ENCODE data around the gene FCHO2. TPM values are rescaled to one million over a fixed set of nuclear protein-coding genes. Genes with fewer than 3 reads are reported as not detected.

Gene FCHO2
- total RNA-seq, 1 experiment from 2014 or later, result 5.8 TPM

DNA sequence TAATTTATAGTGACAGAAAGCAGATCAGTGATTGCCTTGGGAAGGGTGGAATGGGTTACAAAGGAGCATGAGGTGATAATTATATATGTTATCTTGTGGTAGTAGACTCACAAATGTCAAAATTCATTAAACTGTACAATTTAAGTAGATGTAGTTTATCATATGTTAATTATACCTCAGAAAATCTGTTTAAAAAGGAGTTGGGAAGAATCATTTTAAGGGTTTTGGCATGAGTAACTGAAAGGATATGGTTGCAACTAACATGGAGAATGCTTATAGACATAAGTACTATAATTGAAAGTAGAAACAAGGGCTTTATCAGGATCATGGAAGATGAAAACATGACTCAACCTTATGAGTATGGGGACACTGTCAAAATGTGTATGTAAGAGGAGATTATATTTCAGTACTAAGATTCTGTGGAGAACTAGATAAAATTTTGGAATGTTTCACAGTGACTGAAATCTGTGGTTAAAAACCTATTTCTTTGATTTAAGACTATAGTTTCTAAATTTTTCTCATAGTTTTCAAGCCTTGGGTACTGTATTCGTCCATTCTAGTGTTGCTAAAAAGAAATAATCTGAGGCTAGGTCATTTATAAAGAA, 73.3 kb downstream of the FCHO2 start:
- no peaks in the 10 kb centered on the region for H3K27me3 ChIP-seq (ENCODE audit: insufficient read depth, low read length)
- no peaks in the 10 kb centered on the region for H3K79me2 ChIP-seq (ENCODE audit: insufficient read depth, low read length)
- H3K27ac ChIP-seq (ENCODE audit: insufficient read length, low read depth, low read length), result no peak overlapping the region
- no peak overlapping the region for H2BK120ac ChIP-seq (ENCODE audit: low read depth, low read length, poor library complexity, severe bottlenecking)
- H2BK20ac ChIP-seq (ENCODE audit: low read depth, low read length, poor library complexity, severe bottlenecking), result no peak overlapping the region
- H3T11ph ChIP-seq (ENCODE audit: low read length), result no peak overlapping the region
- H2AK5ac ChIP-seq (ENCODE audit: insufficient read length, low read length), result no peak overlapping the region
- no peak overlapping the region for H3K4me3 Mint-ChIP-seq
- no peak overlapping the region for H3K14ac ChIP-seq (ENCODE audit: insufficient read depth, low read length)
- H3K79me1 ChIP-seq (ENCODE audit: insufficient read depth, low read depth, low read length, poor library complexity, severe bottlenecking), result no peaks in the 10 kb centered on the region
- no peak overlapping the region for H3K4ac ChIP-seq (ENCODE audit: low read depth, low read length)
- H4K8ac ChIP-seq (replicated peaks; ENCODE audit: insufficient read length, low read depth, low read length), result no peak overlapping the region
- H3K18ac ChIP-seq (ENCODE audit: insufficient read length, low read depth, low read length), result no peak overlapping the region
- TF ChIP-seq, protein P1, sequence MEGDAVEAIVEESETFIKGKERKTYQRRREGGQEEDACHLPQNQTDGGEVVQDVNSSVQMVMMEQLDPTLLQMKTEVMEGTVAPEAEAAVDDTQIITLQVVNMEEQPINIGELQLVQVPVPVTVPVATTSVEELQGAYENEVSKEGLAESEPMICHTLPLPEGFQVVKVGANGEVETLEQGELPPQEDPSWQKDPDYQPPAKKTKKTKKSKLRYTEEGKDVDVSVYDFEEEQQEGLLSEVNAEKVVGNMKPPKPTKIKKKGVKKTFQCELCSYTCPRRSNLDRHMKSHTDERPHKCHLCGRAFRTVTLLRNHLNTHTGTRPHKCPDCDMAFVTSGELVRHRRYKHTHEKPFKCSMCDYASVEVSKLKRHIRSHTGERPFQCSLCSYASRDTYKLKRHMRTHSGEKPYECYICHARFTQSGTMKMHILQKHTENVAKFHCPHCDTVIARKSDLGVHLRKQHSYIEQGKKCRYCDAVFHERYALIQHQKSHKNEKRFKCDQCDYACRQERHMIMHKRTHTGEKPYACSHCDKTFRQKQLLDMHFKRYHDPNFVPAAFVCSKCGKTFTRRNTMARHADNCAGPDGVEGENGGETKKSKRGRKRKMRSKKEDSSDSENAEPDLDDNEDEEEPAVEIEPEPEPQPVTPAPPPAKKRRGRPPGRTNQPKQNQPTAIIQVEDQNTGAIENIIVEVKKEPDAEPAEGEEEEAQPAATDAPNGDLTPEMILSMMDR (conservative IDR thresholded peaks at IDR 0.05), result no peak
- H3K56ac ChIP-seq (ENCODE audit: insufficient read length, low read depth, low read length), result no peak overlapping the region
- no peaks in the 10 kb centered on the region for H3K27me3 Mint-ChIP-seq (ENCODE audit: low read depth)
- H2AFZ ChIP-seq (ENCODE audit: low read length), result no peak overlapping the region
- no peak overlapping the region for H4K5ac ChIP-seq (ENCODE audit: insufficient read length, low read depth, low read length)
- H3K9ac ChIP-seq (ENCODE audit: extremely low read depth, insufficient read length, low read length), result no peak overlapping the region
- no peak overlapping the region for H2BK15ac ChIP-seq (ENCODE audit: low read depth, low read length)
- no peak for DNase-seq
- no peak overlapping the region for H3K23ac ChIP-seq (ENCODE audit: insufficient read length, low read depth, low read length)
- H4K20me1 ChIP-seq (ENCODE audit: control insufficient read depth, insufficient read depth, insufficient read length), result no peaks in the 10 kb centered on the region
- H3K4me1 ChIP-seq (ENCODE audit: insufficient read depth, low read length), result no peaks in the 10 kb centered on the region; the same call in 1 of the 2 replicates
- WGBS (ENCODE audit: extremely low coverage, insufficient read length, low lambda C conversion rate), result no CpG with 5 or more reads among the region's 1 CpG
- H3K23me2 ChIP-seq (ENCODE audit: insufficient read length, low read depth, low read length, poor library complexity, severe bottlenecking), result no peaks in the 10 kb centered on the region
- peaks cover 14% of the 10 kb centered on the region in 2 experiments for H3K4me1 Mint-ChIP-seq
- no peak overlapping the region for H2BK12ac ChIP-seq (ENCODE audit: insufficient read length, low read depth, low read length)
- H3K9me3 Mint-ChIP-seq, result no peaks in the 10 kb centered on the region
- no peak overlapping the region for H3K4me2 ChIP-seq (ENCODE audit: insufficient read depth, insufficient read length, low read length)
- no peak overlapping the region for H2BK5ac ChIP-seq (ENCODE audit: insufficient read length, low read length)
- H3K9me3 ChIP-seq (ENCODE audit: control insufficient read depth, low read depth, low read length), result no peaks in the 10 kb centered on the region
- H3K36me3 Mint-ChIP-seq (ENCODE audit: insufficient read depth in 1 of 3, low read depth in 3 of 3), result peaks cover 0 to 8% (median 0%) of the 10 kb centered on the region in 3 experiments; a peak in 2 of 7 replicates
- no peak overlapping the region for H4K91ac ChIP-seq (ENCODE audit: insufficient read length, low read depth, low read length)
- no peak overlapping the region for H3K27ac Mint-ChIP-seq
